Measurements from ENCODE around the gene TRIOBP. TPM values are rescaled to one million over a fixed set of nuclear protein-coding genes. Genes with fewer than 3 reads are reported as not detected.
"Not testable (repeated sequence)": the region's sequence is repeated elsewhere in the genome, so short reads cannot be mapped to it uniquely, and the experiment has no call there.

TRIOBP gene
- total RNA-seq, 1 donor from 2014 or later = 103 TPM

DNA sequence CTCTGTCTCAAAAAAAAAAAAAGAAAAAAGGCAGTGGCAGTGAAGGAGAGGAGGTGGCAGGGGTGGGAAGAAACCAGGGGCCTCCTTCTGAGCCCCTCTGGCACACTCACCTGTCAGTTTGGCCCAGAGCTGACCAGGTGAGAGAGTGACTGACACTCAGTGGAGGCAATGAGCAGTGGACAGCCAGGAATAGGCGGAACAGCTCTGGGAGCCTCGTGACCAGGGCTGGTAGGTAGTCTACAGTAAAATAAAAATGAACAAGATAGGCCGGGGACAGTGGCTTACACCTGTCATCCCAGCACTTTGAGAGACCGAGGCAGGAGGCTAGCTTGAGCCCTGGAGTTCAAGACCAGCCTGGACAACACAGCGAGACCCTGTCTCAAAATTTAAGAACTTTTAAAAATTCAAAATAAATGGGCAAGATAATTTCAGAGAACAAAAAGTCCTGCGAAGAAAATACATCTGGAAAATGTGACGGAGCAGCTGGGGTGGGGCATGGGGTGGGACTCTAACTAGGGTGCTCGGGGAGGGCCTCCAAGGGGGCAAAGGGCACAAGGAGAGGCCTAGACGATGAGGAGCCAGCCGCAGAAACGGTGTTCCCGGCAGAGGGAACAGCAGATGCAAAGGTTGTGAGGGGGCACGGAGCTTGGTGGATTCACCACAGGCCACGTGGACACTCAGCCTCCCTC lies 42.1 kb upstream of the TRIOBP start:
- no peaks in the 10 kb centered on the region for H3K9me3 Mint-ChIP-seq (ENCODE audit: unreplicated experiment)
- no peak overlapping the region for H3K4me3 Mint-ChIP-seq (ENCODE audit: unreplicated experiment)
- peaks cover 12% of the 10 kb centered on the region for H3K4me1 Mint-ChIP-seq (ENCODE audit: unreplicated experiment)
- no peak overlapping the region for H3K27ac Mint-ChIP-seq (ENCODE audit: unreplicated experiment)
- TF ChIP-seq, protein P1, sequence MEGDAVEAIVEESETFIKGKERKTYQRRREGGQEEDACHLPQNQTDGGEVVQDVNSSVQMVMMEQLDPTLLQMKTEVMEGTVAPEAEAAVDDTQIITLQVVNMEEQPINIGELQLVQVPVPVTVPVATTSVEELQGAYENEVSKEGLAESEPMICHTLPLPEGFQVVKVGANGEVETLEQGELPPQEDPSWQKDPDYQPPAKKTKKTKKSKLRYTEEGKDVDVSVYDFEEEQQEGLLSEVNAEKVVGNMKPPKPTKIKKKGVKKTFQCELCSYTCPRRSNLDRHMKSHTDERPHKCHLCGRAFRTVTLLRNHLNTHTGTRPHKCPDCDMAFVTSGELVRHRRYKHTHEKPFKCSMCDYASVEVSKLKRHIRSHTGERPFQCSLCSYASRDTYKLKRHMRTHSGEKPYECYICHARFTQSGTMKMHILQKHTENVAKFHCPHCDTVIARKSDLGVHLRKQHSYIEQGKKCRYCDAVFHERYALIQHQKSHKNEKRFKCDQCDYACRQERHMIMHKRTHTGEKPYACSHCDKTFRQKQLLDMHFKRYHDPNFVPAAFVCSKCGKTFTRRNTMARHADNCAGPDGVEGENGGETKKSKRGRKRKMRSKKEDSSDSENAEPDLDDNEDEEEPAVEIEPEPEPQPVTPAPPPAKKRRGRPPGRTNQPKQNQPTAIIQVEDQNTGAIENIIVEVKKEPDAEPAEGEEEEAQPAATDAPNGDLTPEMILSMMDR (IDR thresholded peaks at IDR 0.05) = no peak
- H3K27me3 Mint-ChIP-seq (ENCODE audit: unreplicated experiment) = no peaks in the 10 kb centered on the region
- H3K36me3 Mint-ChIP-seq (ENCODE audit: unreplicated experiment) = peaks cover 4% of the 10 kb centered on the region
- DNase-seq (ENCODE audit: extremely low spot score, unreplicated experiment) = no peak

DNA sequence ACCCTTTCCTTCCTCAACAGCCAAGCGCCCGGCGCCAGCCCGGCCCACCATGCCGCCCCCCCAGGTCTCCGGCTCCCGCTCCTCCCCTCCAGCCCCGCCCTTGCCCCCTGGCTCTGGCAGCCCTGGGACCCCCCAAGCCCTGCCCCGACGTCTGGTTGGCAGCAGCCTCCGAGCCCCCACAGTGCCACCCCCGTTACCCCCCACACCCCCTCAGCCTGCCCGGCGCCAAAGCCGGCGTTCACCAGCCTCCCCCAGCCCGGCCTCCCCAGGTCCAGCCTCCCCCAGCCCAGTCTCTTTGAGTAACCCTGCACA lies 41.6 kb upstream of the TRIOBP start:
- Mint-ChIP-seq H3K4me1 (ENCODE audit: unreplicated experiment) (peaks cover 17% of the 10 kb centered on the region), H3K36me3 (ENCODE audit: unreplicated experiment) (peaks cover 4% of the 10 kb centered on the region), H3K27me3 (ENCODE audit: unreplicated experiment) (no peaks in the 10 kb centered on the region), H3K27ac (ENCODE audit: unreplicated experiment) (no peak overlapping the region), H3K4me3 (ENCODE audit: unreplicated experiment) (no peak overlapping the region), H3K9me3 (ENCODE audit: unreplicated experiment) (no peaks in the 10 kb centered on the region)
- TF ChIP-seq, protein P1 (IDR thresholded peaks at IDR 0.05) = no peak
- no peak for DNase-seq (ENCODE audit: extremely low spot score, unreplicated experiment)

DNA sequence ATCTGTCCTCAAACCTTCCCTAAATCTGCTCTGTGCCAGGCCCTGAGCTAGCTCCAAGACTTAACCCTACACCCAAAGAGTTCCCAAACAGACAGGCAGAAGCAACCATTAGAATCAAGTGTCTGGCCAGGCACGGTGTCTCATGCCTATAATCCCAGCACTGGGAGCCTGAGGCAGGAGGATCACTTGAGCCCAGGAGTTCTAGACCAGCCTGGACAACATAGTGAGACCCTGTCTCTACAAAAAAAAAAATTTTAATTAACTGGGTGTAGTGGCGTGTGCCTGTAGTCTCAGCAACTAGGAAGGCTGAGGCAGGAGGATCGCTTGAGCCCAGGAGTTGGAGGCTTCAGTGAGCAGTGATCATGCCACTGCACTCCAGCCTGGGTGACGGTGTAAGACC lies 40.3 kb upstream of the TRIOBP start:
- not testable (repeated sequence) for H3K9me3 Mint-ChIP-seq (ENCODE audit: unreplicated experiment); H3K36me3 Mint-ChIP-seq (ENCODE audit: unreplicated experiment); H3K27ac Mint-ChIP-seq (ENCODE audit: unreplicated experiment); H3K4me3 Mint-ChIP-seq (ENCODE audit: unreplicated experiment); DNase-seq (ENCODE audit: extremely low spot score, unreplicated experiment); H3K27me3 Mint-ChIP-seq (ENCODE audit: unreplicated experiment)
- peaks cover 31% of the 10 kb centered on the region for H3K4me1 Mint-ChIP-seq (ENCODE audit: unreplicated experiment)

DNA sequence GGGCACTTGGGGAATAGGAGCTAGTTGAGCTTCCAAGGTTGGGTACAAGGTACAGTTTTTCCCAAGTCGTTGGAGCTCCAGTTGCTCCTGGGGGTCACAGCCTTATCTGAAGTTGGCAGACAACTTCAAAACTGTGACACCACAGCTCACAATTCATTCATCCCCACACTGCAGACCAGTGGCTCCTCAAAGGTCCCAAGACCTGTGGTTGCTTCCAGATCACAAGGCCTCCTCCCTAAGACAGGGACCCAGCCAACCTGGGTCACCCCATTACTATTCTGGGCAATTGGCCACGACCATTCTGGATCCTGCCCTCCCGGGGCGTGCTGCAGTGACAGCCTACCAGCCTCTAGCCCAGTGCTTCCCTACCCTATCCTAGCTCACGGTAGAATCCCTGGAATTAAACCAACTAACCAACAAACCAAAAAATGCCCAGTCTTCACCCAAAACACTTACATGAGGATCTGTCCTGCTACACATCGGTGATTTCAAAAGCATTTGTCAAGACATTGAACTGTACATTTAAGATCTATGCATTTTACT lies 39.2 kb upstream of the TRIOBP start:
- H3K4me3 Mint-ChIP-seq (ENCODE audit: unreplicated experiment) = peak overlapping the region; percentile 82
- no peaks in the 10 kb centered on the region for H3K27me3 Mint-ChIP-seq (ENCODE audit: unreplicated experiment)
- peaks cover 1% of the 10 kb centered on the region for H3K36me3 Mint-ChIP-seq (ENCODE audit: unreplicated experiment)
- TF ChIP-seq, protein P1 (IDR thresholded peaks at IDR 0.05) = no peak
- H3K9me3 Mint-ChIP-seq (ENCODE audit: unreplicated experiment) = no peaks in the 10 kb centered on the region
- peaks cover 39% of the 10 kb centered on the region for H3K4me1 Mint-ChIP-seq (ENCODE audit: unreplicated experiment)
- DNase-seq (ENCODE audit: extremely low spot score, unreplicated experiment) = no peak
- H3K27ac Mint-ChIP-seq (ENCODE audit: unreplicated experiment) = peak overlapping the region; percentile 90

DNA sequence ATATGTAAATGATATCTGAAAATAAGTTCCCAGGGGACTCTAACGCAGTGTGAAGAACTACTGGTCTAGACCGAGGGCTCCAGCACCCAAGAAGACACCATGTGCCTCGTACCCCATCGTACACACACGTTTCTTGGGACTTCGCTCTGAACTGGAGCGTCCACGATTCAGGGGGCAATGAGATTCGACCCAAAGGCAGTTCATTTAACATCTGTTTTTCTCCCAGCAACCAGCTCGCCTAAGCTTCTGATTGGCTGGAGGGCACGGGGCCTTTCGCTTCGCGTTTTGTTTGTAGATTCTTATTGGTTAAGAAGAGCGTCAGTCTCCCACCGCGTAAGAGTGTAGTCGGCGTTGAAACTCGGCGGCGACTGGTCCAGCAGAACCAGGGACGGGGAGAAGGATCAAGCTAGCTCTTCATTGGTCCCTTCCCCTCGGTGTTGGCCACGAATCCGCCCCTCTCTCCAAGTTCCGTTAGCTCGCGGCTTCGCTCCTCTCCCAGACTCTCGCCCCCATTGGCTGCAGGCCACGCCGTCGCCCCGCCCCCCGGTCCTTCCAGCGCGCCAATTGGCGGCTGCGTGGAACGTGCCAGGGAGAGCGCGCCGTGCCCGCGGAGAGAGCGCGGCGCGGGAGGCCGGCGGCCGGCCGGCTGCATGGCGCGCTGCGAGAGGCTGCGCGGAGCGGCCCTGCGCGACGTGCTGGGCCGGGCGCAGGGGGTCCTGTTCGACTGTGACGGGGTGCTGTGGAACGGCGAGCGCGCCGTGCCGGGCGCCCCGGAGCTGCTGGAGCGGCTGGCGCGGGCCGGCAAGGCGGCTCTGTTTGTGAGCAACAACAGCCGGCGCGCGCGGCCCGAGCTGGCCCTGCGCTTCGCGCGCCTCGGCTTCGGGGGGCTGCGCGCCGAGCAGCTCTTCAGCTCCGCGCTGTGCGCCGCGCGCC lies 38.4 kb upstream of the TRIOBP start, which contains the start of gene PDXP:
Gene PDXP (plus strand): TSS at position 591 of the 933 bp plus-strand sequence. CDS start 60 bp downstream, at position 651.
- no peaks in the 10 kb centered on the region for H3K27me3 Mint-ChIP-seq (ENCODE audit: unreplicated experiment)
- TF ChIP-seq, protein P1 (IDR thresholded peaks at IDR 0.05) = no peak
- peak within 1 kb of the TSS; percentile 82 for H3K4me3 Mint-ChIP-seq (ENCODE audit: unreplicated experiment)
- peaks cover 1% of the 10 kb centered on the region for H3K36me3 Mint-ChIP-seq (ENCODE audit: unreplicated experiment)
- peak within 1 kb of the TSS; percentile 90 for H3K27ac Mint-ChIP-seq (ENCODE audit: unreplicated experiment)
- peaks cover 39% of the 10 kb centered on the region for H3K4me1 Mint-ChIP-seq (ENCODE audit: unreplicated experiment)
- DNase-seq (ENCODE audit: extremely low spot score, unreplicated experiment) = peak; percentile 100
- H3K9me3 Mint-ChIP-seq (ENCODE audit: unreplicated experiment) = no peaks in the 10 kb centered on the region
